HL-60 (cell line): Measurements from ENCODE around the gene C4orf33.

Experiments
- DNase-seq, 2 experiments: peaks; one replicate each; pipeline ENCODE4 v3.0.0-alpha.2; 2010 to 2020; ENCODE audit warnings: low read depth in 1 of 2, low spot score in 1 of 2
- H3K27ac ChIP-seq: fragments of 250-450 bp; sonication (Bioruptor Pico); replicated peaks from 2 replicates; pipeline ENCODE4 v1.5.1; 2020; ENCODE audit warnings: mild to moderate bottlenecking, moderate library complexity
- H3K27me3 ChIP-seq: fragments of 250-450 bp; sonication (Bioruptor Pico); 2 replicates; pipeline ENCODE4 v1.5.1; 2021; ENCODE audit warnings: mild to moderate bottlenecking, moderate library complexity; ENCODE audit not compliant: insufficient read depth, poor library complexity, severe bottlenecking
- H3K4me3 ChIP-seq: replicated peaks from 2 replicates; pipeline ENCODE4 v1.5.1; 2011; ENCODE audit warnings: mild to moderate bottlenecking, control low read depth, low read length; ENCODE audit not compliant: insufficient read depth
- GABPA ChIP-seq: IDR thresholded peaks from 2 replicates; pipeline ENCODE4 v1.6.1; 2012; ENCODE audit warnings: low read depth
- POLR2AphosphoS5 ChIP-seq: IDR thresholded peaks from 2 replicates; pipeline ENCODE4 v1.6.1; 2012; ENCODE audit warnings: low read depth
- REST ChIP-seq: IDR thresholded peaks from 2 replicates; pipeline ENCODE4 v1.6.1; 2012; ENCODE audit warnings: low read depth; ENCODE audit not compliant: insufficient replicate concordance
- SPI1 ChIP-seq: IDR thresholded peaks from 2 replicates; pipeline ENCODE4 v1.6.1; 2012; ENCODE audit warnings: low read depth, mild to moderate bottlenecking, borderline replicate concordance
- TF ChIP-seq, protein P1 (sequence below): IDR thresholded peaks from one replicate; pipeline ENCODE4 v1.5.1; 2011; ENCODE audit warnings: low read length, control low read depth, inconsistent platforms; ENCODE audit not compliant: insufficient read depth

The C4orf33 gene

DNA sequence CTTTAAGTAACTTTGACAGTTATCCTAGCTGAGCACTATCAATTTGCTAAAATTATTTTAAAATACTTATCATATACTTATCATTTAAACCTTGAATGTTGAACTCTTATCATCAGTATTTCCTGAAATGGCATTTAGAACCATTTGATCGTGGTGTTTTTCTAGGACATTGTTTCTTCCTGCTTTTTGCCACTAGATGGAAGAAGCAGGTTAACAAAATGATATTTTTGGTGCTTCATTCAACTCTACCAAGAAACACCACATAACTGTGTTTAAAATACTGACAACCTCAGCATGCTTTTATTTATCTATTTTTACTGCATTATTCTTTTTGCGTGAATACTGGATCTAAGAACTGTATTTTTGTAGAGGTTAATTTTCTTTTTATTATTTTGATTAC lies 44.6 kb downstream of the C4orf33 start:
- TF ChIP-seq, protein P1, sequence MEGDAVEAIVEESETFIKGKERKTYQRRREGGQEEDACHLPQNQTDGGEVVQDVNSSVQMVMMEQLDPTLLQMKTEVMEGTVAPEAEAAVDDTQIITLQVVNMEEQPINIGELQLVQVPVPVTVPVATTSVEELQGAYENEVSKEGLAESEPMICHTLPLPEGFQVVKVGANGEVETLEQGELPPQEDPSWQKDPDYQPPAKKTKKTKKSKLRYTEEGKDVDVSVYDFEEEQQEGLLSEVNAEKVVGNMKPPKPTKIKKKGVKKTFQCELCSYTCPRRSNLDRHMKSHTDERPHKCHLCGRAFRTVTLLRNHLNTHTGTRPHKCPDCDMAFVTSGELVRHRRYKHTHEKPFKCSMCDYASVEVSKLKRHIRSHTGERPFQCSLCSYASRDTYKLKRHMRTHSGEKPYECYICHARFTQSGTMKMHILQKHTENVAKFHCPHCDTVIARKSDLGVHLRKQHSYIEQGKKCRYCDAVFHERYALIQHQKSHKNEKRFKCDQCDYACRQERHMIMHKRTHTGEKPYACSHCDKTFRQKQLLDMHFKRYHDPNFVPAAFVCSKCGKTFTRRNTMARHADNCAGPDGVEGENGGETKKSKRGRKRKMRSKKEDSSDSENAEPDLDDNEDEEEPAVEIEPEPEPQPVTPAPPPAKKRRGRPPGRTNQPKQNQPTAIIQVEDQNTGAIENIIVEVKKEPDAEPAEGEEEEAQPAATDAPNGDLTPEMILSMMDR, result no peak
- H3K27me3 ChIP-seq, result no peaks in the 10 kb centered on the region
- no peak for DNase-seq
- H3K4me3 ChIP-seq, result no peak overlapping the region
- no peak overlapping the region for H3K27ac ChIP-seq

DNA sequence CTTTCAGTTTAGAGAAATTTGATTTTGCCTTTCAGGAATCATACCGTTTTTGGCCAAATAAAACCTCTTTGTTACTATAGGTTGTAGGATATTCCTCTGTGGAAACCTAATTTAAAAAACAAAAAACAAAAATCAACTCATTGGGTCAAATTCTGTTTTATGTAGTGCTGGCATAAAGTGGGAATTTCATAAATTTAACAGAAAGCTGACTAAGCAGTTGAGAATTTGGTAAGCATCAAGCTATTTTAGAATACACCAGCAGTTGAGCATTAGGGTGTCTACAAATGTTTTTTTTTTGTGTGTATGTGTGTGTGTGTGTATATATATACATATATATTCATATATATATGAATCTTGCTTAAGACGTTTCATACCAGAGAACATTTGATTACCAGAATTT lies 47.4 kb downstream of the C4orf33 start:
- H3K4me3 ChIP-seq, result no peak overlapping the region
- DNase-seq, result no peak
- no peak for TF ChIP-seq POLR2AphosphoS5
- no peak for TF ChIP-seq GABPA
- TF ChIP-seq REST, result no peak
- TF ChIP-seq SPI1, result no peak
- TF ChIP-seq, protein P1, result no peak
- no peak overlapping the region for H3K27ac ChIP-seq
- H3K27me3 ChIP-seq, result no peaks in the 10 kb centered on the region

GRCh38 chr4:129144755-129145206 lies 48.8 kb downstream of the C4orf33 start:
- Histone ChIP-seq H3K27ac (no peak overlapping the region), H3K27me3 (no peaks in the 10 kb centered on the region), H3K4me3 (no peak overlapping the region)
- TF ChIP-seq POLR2AphosphoS5 (no peak), REST (no peak), GABPA (no peak), SPI1 (no peak)
- TF ChIP-seq, protein P1, result no peak
- no peak for DNase-seq

GRCh38 chr4:129145222-129145730 lies 49.3 kb downstream of the C4orf33 start:
- no peak overlapping the region for H3K27ac ChIP-seq
- no peak for DNase-seq
- TF ChIP-seq GABPA (no peak), REST (no peak), POLR2AphosphoS5 (no peak), SPI1 (no peak)
- TF ChIP-seq, protein P1, result no peak
- H3K4me3 ChIP-seq, result no peak overlapping the region
- H3K27me3 ChIP-seq, result no peaks in the 10 kb centered on the region
